IMR-90 (cell line): Measurements from ENCODE around the gene NUP62CL. TPM values are rescaled to one million over a fixed set of nuclear protein-coding genes. Genes with fewer than 3 reads are reported as not detected.

Experiments used
- ATAC-seq: fragments of 200-7000 bp; cut with Tn5 transposase; 2 replicates; pipeline ENCODE4 v1.9.1; 2020; ENCODE audit warnings: low read depth, mild to moderate bottlenecking, moderate library complexity
- BruUV-seq: library from RNA; stranded (reverse); fragments of 400-500 nt; replicated peaks from 2 replicates; lab custom pipeline; 2021; lab: Mats Ljungman, UMichigan
- CTCF ChIA-PET: fragments of 300-600 bp; formaldehyde crosslinking; extraction: SDS; loops from one replicate; lab custom pipeline; 2021; ENCODE audit warnings: antibody characterized with exemption; lab: Yijun Ruan, JAX
- POLR2A ChIA-PET: fragments of 300-600 bp; sonication (Branson Sonifier 250); formaldehyde crosslinking; loops from one replicate; lab custom pipeline; 2022; ENCODE audit warnings: antibody characterized with exemption; ENCODE audit not compliant: unreplicated experiment; lab: Charles Lee
- DNase-seq: peaks from one replicate; pipeline ENCODE4 v3.0.0; 2013
- H2AFZ ChIP-seq: replicated peaks from 2 replicates; pipeline ENCODE3; 2013; ENCODE audit warnings: low read length, mild to moderate bottlenecking; ENCODE audit not compliant: poor library complexity
- H2AK5ac ChIP-seq: 2 replicates; pipeline ENCODE4 v1.6.1; 2013; ENCODE audit warnings: low read depth, low read length, inconsistent platforms
- H2AK9ac ChIP-seq: replicated peaks from 2 replicates; pipeline ENCODE3; 2013; ENCODE audit warnings: mild to moderate bottlenecking, low read depth, low read length, moderate library complexity; ENCODE audit not compliant: poor library complexity
- H2BK120ac ChIP-seq: 2 replicates; pipeline ENCODE4 v1.6.1; 2013; ENCODE audit warnings: low read depth, low read length, inconsistent platforms
- H2BK15ac ChIP-seq: 3 replicates; pipeline ENCODE4 v1.6.1; 2013; ENCODE audit warnings: low read depth, low read length, inconsistent platforms
- H2BK20ac ChIP-seq: 2 replicates; pipeline ENCODE4 v1.6.1; 2013; ENCODE audit warnings: low read depth, mild to moderate bottlenecking, inconsistent platforms, low read length, moderate library complexity
- H2BK5ac ChIP-seq: 2 replicates; pipeline ENCODE4 v1.6.1; 2013; ENCODE audit warnings: mild to moderate bottlenecking, low read depth, low read length, inconsistent platforms; ENCODE audit not compliant: poor library complexity, severe bottlenecking
- H3K14ac ChIP-seq: replicated peaks from 2 replicates; pipeline ENCODE4 v1.6.1; 2013; ENCODE audit warnings: low read depth, low read length, inconsistent platforms
- H3K18ac ChIP-seq: 2 replicates; pipeline ENCODE4 v1.6.1; 2013; ENCODE audit warnings: low read depth, low read length, control low read depth
- H3K23ac ChIP-seq: 2 replicates; pipeline ENCODE4 v1.6.1; 2013; ENCODE audit warnings: low read depth, low read length, inconsistent platforms
- H3K27ac ChIP-seq: 2 replicates; pipeline ENCODE4 v1.5.1; 2013; ENCODE audit warnings: mild to moderate bottlenecking, control low read depth, low read length; ENCODE audit not compliant: insufficient read depth
- H3K27me3 ChIP-seq: 2 replicates; pipeline ENCODE4 v1.6.1; 2013; ENCODE audit warnings: low read length; ENCODE audit not compliant: control insufficient read depth, insufficient read depth
- H3K36me3 ChIP-seq: 2 replicates; pipeline ENCODE4 v1.6.1; 2013; ENCODE audit warnings: low read length, mixed read lengths; ENCODE audit not compliant: control insufficient read depth, insufficient read depth
- H3K4ac ChIP-seq: 2 replicates; pipeline ENCODE4 v1.6.1; 2013; ENCODE audit warnings: low read depth, low read length, inconsistent platforms
- H3K4me1 ChIP-seq: 2 replicates; pipeline ENCODE4 v1.6.1; 2013; ENCODE audit warnings: low read length, mixed read lengths; ENCODE audit not compliant: control insufficient read depth, insufficient read depth
- H3K4me2 ChIP-seq: 2 replicates; pipeline ENCODE4 v1.6.1; 2013; ENCODE audit warnings: low read depth, mild to moderate bottlenecking, control low read depth, low read length, moderate library complexity
- H3K4me3 ChIP-seq: 2 replicates; pipeline ENCODE4 v1.5.1; 2013; ENCODE audit warnings: low read depth, mild to moderate bottlenecking, control low read depth, low read length, moderate library complexity; ENCODE audit not compliant: insufficient read depth
- H3K56ac ChIP-seq: 2 replicates; pipeline ENCODE4 v1.6.1; 2013; ENCODE audit warnings: low read length, inconsistent platforms; ENCODE audit not compliant: insufficient read depth; ENCODE audit errors: extremely low read depth
- H3K79me1 ChIP-seq, 2 experiments: 2 replicates each; pipeline ENCODE4 v1.6.1; 2013; ENCODE audit warnings: low read length in 2 of 2, inconsistent platforms in 1 of 2, low read depth in 1 of 2
- H3K9ac ChIP-seq: 2 replicates; pipeline ENCODE4 v1.6.1; 2013; ENCODE audit warnings: low read depth, low read length, control low read depth
- H3K9me1 ChIP-seq: 2 replicates; pipeline ENCODE4 v1.6.1; 2013; ENCODE audit warnings: low read length, inconsistent platforms; ENCODE audit not compliant: insufficient read depth
- H3K9me3 ChIP-seq: 2 replicates; pipeline ENCODE4 v1.6.1; 2013; ENCODE audit warnings: low read length; ENCODE audit not compliant: control insufficient read depth, insufficient read depth
- H4K20me1 ChIP-seq: 2 replicates; pipeline ENCODE4 v1.6.1; 2013; ENCODE audit warnings: low read length, inconsistent platforms; ENCODE audit not compliant: insufficient read depth
- H4K5ac ChIP-seq: 2 replicates; pipeline ENCODE4 v1.6.1; 2013; ENCODE audit warnings: mild to moderate bottlenecking, low read depth, low read length, control low read depth
- H4K8ac ChIP-seq, 2 experiments: 2 replicates each; pipeline ENCODE4 v1.6.1; 2013; ENCODE audit warnings: low read depth in 2 of 2, low read length in 2 of 2, control low read depth in 1 of 2, inconsistent platforms in 1 of 2
- H4K91ac ChIP-seq: 2 replicates; pipeline ENCODE4 v1.6.1; 2013; ENCODE audit warnings: low read depth, low read length, inconsistent platforms; ENCODE audit not compliant: insufficient read depth
- BHLHE40 ChIP-seq: fragments of 150-350 bp; IDR thresholded peaks from 2 replicates; pipeline ENCODE4 v1.6.1; 2016; ENCODE audit warnings: mild to moderate bottlenecking, low read depth, low read length
- MXI1 ChIP-seq: IDR thresholded peaks from 2 replicates; pipeline ENCODE4 v1.6.1; 2012; ENCODE audit warnings: low read depth, mild to moderate bottlenecking, low read length, moderate library complexity, borderline replicate concordance
- WGBS, 2 experiments: methylation state at CpG; one replicate each; pipeline versions ENCODE4 v1.1.5 to v1.1.7; 2013; ENCODE audit warnings: missing lambda C conversion rate in 2 of 2; ENCODE audit not compliant: insufficient read length in 1 of 2; ENCODE audit errors: extremely low coverage in 2 of 2; 5-methylcytosine and 5-hydroxymethylcytosine counted together
- dilution Hi-C: fragments of 300-500 bp; cut with HindIII; formaldehyde crosslinking; loops from one replicate; pipeline ENCODE4 v1.14.3; 2018; ENCODE audit warnings: low sequenced_read_pairs; ENCODE audit not compliant: unreplicated experiment
- in situ Hi-C: fragments of 300-500 bp; cut with MboI; formaldehyde crosslinking; loops from 3 replicates; pipeline ENCODE4 v1.14.3; 2019; ENCODE audit warnings: low sequenced_read_pairs, inconsistent platforms, mixed read lengths
- intact Hi-C: fragments of 100-400 bp; cut with micrococcal nuclease; formaldehyde crosslinking; loops from 2 replicates; pipeline ENCODE4 v1.10.0; 2022
- polyA plus RNA-seq, 3 experiments: library from polyadenylated mRNA; depleted of rRNA; stranded (reverse); fragments of >200 nt; gene quantifications; 2 replicates each; pipeline ENCODE4 v1.2.3, GENCODE V29; 2012; ENCODE audit warnings: low replicate concordance in 1 of 3
- total RNA-seq: library from RNA; depleted of rRNA; stranded (reverse); fragments of >200 nt; gene quantifications from 2 replicates; pipeline ENCODE4 v1.2.3, GENCODE V29; 2012
- TF ChIP-seq, protein P1 (sequence below): fragments of 150-350 bp; IDR thresholded peaks from 2 replicates; pipeline ENCODE4 v1.6.1; 2017; ENCODE audit warnings: mild to moderate bottlenecking, antibody characterized with exemption, low read length, low read depth

The NUP62CL gene
- total and polyA plus RNA-seq, 2 of the 4 experiments (the other 2 are of a cell fraction): not detected

DNA sequence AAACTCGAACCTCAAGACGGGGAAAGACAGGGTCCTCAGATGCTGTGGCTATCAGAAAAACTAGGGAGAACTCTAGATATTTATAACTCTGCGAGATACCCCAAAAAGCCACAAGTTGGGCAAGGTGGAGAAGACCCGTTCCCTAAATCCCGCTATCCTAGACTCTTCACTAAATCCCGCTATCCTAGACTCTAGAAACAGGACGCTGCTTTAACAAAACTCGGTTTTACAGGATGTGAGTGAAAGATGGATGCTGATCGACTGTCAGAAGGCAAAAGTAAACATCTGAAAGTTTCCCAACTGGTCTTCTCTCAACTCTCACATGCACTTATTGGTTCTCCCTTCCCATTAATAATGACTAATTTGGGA, 448 bp upstream of the NUP62CL start:
- Histone ChIP-seq H3K9me3 (no peaks in the 10 kb centered on the region), H4K5ac (no peak overlapping the region), H3K9me1 (no peaks in the 10 kb centered on the region), H4K20me1 (no peaks in the 10 kb centered on the region), H3K4me2 (no peak overlapping the region; the same call in 1 of the 2 replicates), H3K23ac (no peak overlapping the region), H3K56ac (no peak overlapping the region), H2AK9ac (no peak overlapping the region), H3K4ac (no peak overlapping the region), H2AK5ac (no peak overlapping the region), H3K4me3 (no peak overlapping the region), H3K36me3 (no peaks in the 10 kb centered on the region), H3K18ac (no peak overlapping the region), H3K79me1 (no peaks in the 10 kb centered on the region), H3K14ac (no peak overlapping the region), H4K91ac (no peak overlapping the region), H2BK5ac (no peak overlapping the region), H2BK15ac (no peak overlapping the region), H2BK120ac (no peak overlapping the region), H3K9ac (no peak overlapping the region), H2BK20ac (no peak overlapping the region), H3K27ac (no peak overlapping the region), H3K27me3 (peaks cover 2% of the 10 kb centered on the region), H3K4me1 (no peaks in the 10 kb centered on the region), H2AFZ (no peak overlapping the region), H4K8ac (no peak overlapping the region)
- dilution Hi-C loops (no loop called here), in situ Hi-C loops (no loop called here), intact Hi-C loops (no loop called here)
- ATAC-seq (no peak), DNase-seq (no peak)
- WGBS, 2 experiments: no CpG with 5 or more reads among the region's 9 CpGs
- ChIA-PET CTCF (no interaction called here), POLR2A (no interaction called here)
- BruUV-seq: no TSS peak
- TF ChIP-seq, protein P1, sequence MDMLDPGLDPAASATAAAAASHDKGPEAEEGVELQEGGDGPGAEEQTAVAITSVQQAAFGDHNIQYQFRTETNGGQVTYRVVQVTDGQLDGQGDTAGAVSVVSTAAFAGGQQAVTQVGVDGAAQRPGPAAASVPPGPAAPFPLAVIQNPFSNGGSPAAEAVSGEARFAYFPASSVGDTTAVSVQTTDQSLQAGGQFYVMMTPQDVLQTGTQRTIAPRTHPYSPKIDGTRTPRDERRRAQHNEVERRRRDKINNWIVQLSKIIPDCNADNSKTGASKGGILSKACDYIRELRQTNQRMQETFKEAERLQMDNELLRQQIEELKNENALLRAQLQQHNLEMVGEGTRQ: no peak
- TF ChIP-seq MXI1 (no peak), BHLHE40 (no peak)
